22Rv1 (cell line): ENCODE results near the gene ZCCHC4.

Experiments used
- H3K27ac ChIP-seq: fragments of 450-650 bp; 2 replicates; pipeline ENCODE4 v1.5.1; 2017
- ZFX ChIP-seq: fragments of 450-650 bp; IDR thresholded peaks from 2 replicates; pipeline ENCODE4 v1.6.1; 2017; ENCODE audit warnings: antibody characterized with exemption, borderline replicate concordance
- TF ChIP-seq, protein P1 (sequence below): fragments of 450-650 bp; IDR thresholded peaks from 2 replicates; pipeline ENCODE4 v1.5.1; 2017; ENCODE audit warnings: mild to moderate bottlenecking

Gene ZCCHC4

DNA sequence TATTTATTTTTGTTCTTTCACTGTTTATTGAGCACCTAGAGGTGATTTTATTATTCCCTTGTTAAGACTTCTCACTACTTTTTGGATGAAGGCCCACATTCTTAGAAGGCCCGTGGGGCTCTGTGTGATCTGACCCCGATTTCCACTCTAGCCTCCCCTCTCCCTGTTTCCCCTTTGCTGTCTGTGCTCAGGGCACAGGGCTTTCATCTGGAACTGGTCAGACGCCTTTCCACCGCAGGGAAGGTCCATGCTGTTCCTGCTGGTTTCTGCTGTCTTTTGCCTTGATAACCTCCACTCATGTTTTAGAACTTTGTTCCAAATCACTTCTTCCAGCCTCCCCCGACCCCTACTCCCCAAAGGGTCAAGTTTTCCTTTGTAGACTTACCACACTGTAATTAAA, 33.2 kb downstream of the ZCCHC4 start:
- no peak overlapping the region for H3K27ac ChIP-seq
- TF ChIP-seq ZFX, result no peak
- TF ChIP-seq, protein P1, sequence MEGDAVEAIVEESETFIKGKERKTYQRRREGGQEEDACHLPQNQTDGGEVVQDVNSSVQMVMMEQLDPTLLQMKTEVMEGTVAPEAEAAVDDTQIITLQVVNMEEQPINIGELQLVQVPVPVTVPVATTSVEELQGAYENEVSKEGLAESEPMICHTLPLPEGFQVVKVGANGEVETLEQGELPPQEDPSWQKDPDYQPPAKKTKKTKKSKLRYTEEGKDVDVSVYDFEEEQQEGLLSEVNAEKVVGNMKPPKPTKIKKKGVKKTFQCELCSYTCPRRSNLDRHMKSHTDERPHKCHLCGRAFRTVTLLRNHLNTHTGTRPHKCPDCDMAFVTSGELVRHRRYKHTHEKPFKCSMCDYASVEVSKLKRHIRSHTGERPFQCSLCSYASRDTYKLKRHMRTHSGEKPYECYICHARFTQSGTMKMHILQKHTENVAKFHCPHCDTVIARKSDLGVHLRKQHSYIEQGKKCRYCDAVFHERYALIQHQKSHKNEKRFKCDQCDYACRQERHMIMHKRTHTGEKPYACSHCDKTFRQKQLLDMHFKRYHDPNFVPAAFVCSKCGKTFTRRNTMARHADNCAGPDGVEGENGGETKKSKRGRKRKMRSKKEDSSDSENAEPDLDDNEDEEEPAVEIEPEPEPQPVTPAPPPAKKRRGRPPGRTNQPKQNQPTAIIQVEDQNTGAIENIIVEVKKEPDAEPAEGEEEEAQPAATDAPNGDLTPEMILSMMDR, result no peak

GRCh38 chr4:25346913-25347312, 34.3 kb downstream of the ZCCHC4 start:
- TF ChIP-seq ZFX, result no peak
- TF ChIP-seq, protein P1, result no peak
- H3K27ac ChIP-seq, result no peak overlapping the region

DNA sequence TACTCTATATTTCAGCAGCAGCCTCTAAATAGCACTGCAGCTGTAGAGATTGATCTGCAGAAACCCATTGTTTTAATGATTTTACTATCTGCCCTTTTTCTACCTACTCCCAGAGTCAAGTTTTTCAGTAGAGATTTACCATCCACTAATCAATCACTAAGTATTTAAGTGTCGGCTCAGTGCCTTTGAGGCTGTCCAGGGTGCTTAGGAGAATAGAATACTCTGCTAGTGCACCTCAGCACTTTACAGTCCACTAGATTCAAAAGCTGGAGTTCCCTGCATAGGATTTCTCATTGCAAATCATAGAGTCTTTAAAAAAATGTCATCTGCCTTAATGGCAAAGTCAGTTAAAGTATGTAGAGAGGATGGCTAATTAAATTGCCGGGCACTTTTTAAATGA, 34.9 kb downstream of the ZCCHC4 start:
- H3K27ac ChIP-seq, result no peak overlapping the region
- no peak for TF ChIP-seq ZFX
- TF ChIP-seq, protein P1, result no peak

DNA sequence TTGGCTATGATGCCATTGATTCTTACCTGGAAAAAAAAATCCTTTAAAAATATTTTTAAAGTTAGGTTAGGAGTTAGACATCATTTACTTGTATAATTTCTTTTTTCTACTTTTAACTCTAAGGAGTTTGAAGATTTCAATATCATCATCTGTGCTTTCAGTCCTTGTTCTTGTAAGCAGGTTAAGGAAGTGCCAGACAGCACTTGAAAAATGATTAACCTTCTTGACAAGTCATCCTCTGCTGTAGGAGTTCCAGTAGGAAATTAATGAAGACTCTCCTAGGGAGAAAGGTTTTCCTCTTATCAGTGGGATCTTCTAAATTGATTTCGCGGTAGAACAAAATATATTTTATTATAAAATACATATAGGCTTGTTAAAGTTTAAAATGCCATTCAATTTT, 35.4 kb downstream of the ZCCHC4 start:
- no peak for TF ChIP-seq ZFX
- TF ChIP-seq, protein P1, result no peak
- no peak overlapping the region for H3K27ac ChIP-seq

DNA sequence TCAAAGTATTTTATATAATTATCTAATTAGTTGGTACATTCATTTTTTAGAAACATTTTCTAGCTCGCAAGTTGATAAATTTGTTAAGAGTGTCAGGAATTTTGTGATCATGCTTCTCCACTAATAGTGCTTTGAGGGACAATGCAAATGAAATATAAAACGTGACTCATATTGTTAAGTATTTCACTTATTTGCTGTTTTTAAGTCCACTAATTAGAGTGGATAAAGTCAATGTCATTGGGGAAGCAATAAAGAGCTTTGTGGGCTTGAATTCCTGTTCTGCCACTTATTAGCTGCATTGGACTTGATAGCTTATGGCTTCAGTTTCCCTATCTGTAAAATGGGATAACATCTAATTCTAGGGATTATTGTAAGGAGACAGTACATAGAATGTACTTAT, 38.0 kb downstream of the ZCCHC4 start:
- TF ChIP-seq ZFX, result no peak
- no peak overlapping the region for H3K27ac ChIP-seq

DNA sequence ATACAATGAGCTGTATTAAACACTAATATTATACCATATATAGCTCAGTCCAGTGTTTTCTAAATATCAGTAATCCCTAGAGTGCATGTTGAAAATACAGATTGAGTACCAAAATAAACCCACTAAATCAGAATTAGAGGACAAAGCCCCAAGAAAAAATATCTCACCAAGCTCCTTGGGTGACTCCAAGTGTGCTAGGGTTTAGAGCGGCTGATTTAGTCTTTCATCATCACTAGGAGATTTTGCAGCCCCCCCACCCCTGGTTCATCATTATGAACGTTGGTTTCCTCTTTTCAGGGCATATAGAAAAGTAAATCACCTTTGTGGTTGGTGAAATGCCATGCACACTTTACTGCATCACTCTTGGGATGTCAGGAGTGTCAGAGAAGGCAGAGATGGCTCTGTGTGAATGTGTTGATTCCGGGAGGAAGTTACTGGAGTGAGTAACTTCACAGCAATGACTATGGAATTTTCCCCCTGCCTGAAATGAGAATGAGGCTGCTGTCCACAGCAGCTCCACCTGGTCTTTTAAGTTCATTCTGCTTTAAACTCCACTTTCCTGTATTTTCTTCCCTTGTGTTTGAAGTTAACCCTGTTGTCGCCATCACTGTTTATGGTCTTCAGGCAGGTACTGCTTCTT, 39.3 kb downstream of the ZCCHC4 start:
- no peak overlapping the region for H3K27ac ChIP-seq
- TF ChIP-seq ZFX, result no peak
- TF ChIP-seq, protein P1, result no peak

DNA sequence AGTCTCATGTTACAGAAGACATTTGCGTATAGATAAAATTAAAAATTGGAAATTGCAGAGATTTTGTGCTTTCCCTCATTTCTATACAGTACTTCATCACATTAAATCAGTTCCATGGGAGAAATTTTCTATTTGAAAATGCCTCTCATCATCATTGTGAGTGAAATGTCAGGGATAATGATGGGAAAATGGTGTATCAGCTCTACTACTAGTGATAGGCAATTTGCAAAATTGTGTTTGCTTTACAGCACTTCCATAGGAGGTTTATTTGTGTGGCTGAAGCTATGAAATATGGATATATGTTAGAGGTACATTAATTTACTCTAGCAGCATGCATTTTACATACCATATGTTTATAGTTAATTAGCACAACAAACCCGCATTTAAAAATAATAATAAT, 43.5 kb downstream of the ZCCHC4 start:
- no peak overlapping the region for H3K27ac ChIP-seq
- TF ChIP-seq, protein P1, result no peak
- no peak for TF ChIP-seq ZFX
